CD1c-positive myeloid dendritic cell (primary cell): ENCODE results near the gene GTSF1L.
A peak's percentile ranks its signal among the peaks of the same experiment; 100 is the strongest.
"Not testable (repeated sequence)": the region's sequence is repeated elsewhere in the genome, so short reads cannot be mapped to it uniquely, and the experiment has no call there.

Experiments
- DNase-seq: peaks from one replicate; pipeline ENCODE4 v3.0.0-alpha.2; 2016; ENCODE audit errors: extremely low spot score

Gene GTSF1L

GRCh38 chr20:43726811-43727338 lies at the start of gene GTSF1L:
Gene GTSF1L, minus strand, starts transcription at chr20:43727002. Its CDS starts 308 bp downstream, at chr20:43726694.
- no peak for DNase-seq

- no peak for DNase-seq
These were observed 48.0 kb upstream of the GTSF1L start for GRCh38 chr20:43774754-43775153.

- DNase-seq: no peak
These were observed 44.8 kb upstream of the GTSF1L start for GRCh38 chr20:43771503-43772190.

- no peak for DNase-seq
These were observed 43.5 kb upstream of the GTSF1L start for GRCh38 chr20:43770342-43770741.

- DNase-seq: no peak
These were observed 41.1 kb upstream of the GTSF1L start for GRCh38 chr20:43767686-43768474.

GRCh38 chr20:43766917-43767316 lies 40.1 kb upstream of the GTSF1L start:
- no peak for DNase-seq

GRCh38 chr20:43766385-43766784 lies 39.6 kb upstream of the GTSF1L start:
- DNase-seq: no peak

GRCh38 chr20:43765916-43766315 lies 39.1 kb upstream of the GTSF1L start:
- no peak for DNase-seq

GRCh38 chr20:43762911-43763310 lies 36.1 kb upstream of the GTSF1L start:
- no peak for DNase-seq

GRCh38 chr20:43761386-43762340 lies 34.9 kb upstream of the GTSF1L start:
- DNase-seq: no peak

GRCh38 chr20:43757888-43758287 lies 31.1 kb upstream of the GTSF1L start:
- DNase-seq: not testable (repeated sequence)

GRCh38 chr20:43755851-43756250 lies 29.0 kb upstream of the GTSF1L start:
- DNase-seq: no peak

- no peak for DNase-seq
These were observed 28.6 kb upstream of the GTSF1L start for GRCh38 chr20:43755390-43755789.

GRCh38 chr20:43752561-43753301 lies 25.9 kb upstream of the GTSF1L start:
- DNase-seq: peak; percentile 57

GRCh38 chr20:43752051-43752360 lies 25.2 kb upstream of the GTSF1L start:
- DNase-seq: no peak

GRCh38 chr20:43751167-43752050 lies 24.6 kb upstream of the GTSF1L start:
- DNase-seq: peak; percentile 65

- no peak for DNase-seq
These were observed 24.0 kb upstream of the GTSF1L start for GRCh38 chr20:43750774-43751166.

- DNase-seq: peak; percentile 82
These were observed 23.0 kb upstream of the GTSF1L start for GRCh38 chr20:43749734-43750294.

GRCh38 chr20:43748274-43748673 lies 21.5 kb upstream of the GTSF1L start:
- DNase-seq: no peak
